HepG2 (cell line): ENCODE data around the gene CLASP1. TPM values are rescaled to one million over a fixed set of nuclear protein-coding genes. Genes with fewer than 3 reads are reported as not detected.
A peak's percentile ranks its signal among the peaks of the same experiment; 100 is the strongest.

Source experiments
- BHLHE40 ChIP-seq: IDR thresholded peaks from 2 replicates; pipeline ENCODE4 v1.6.1; 2011; ENCODE audit warnings: low read length, improper control_type of control experiment
- ELF1 ChIP-seq: sonication (generic); formaldehyde crosslinking; IDR thresholded peaks from 2 replicates; pipeline ENCODE4 v1.4.0; 2020; ENCODE audit warnings: missing genetic modification reagents
- HCFC1 ChIP-seq: fragments of 150-350 bp; IDR thresholded peaks from 2 replicates; pipeline ENCODE4 v1.6.1; 2014; ENCODE audit warnings: low read depth, low read length
- HOXA7 ChIP-seq: sonication (generic); formaldehyde crosslinking; IDR thresholded peaks from 2 replicates; pipeline ENCODE4 v1.8.1; 2022; ENCODE audit warnings: mild to moderate bottlenecking, missing genetic modification reagents, moderate library complexity
- MAFG ChIP-seq: sonication (generic); formaldehyde crosslinking; IDR thresholded peaks from 2 replicates; pipeline ENCODE4 v1.5.1; 2020; ENCODE audit warnings: mild to moderate bottlenecking, missing genetic modification reagents
- MBD4 ChIP-seq: IDR thresholded peaks from 2 replicates; pipeline ENCODE4 v1.6.1; 2012; ENCODE audit warnings: low read length, inconsistent platforms, borderline replicate concordance
- MLLT10 ChIP-seq: sonication (generic); formaldehyde crosslinking; IDR thresholded peaks from 2 replicates; pipeline ENCODE4 v1.4.0; 2020; ENCODE audit warnings: missing genetic modification reagents
- NR2F2 ChIP-seq: IDR thresholded peaks from 2 replicates; pipeline ENCODE4 v1.6.1; 2012; ENCODE audit warnings: low read depth, inconsistent platforms, borderline replicate concordance
- NRL ChIP-seq: sonication (generic); formaldehyde crosslinking; IDR thresholded peaks from 2 replicates; pipeline ENCODE4 v1.5.0; 2020; ENCODE audit warnings: missing genetic modification reagents, mild to moderate bottlenecking, moderate library complexity, borderline replicate concordance
- PTBP1 ChIP-seq: fragments of 200-400 bp; formaldehyde crosslinking; IDR thresholded peaks from 2 replicates; pipeline ENCODE4 v1.6.1; 2018; ENCODE audit warnings: low read length, low read depth; ENCODE audit not compliant: poor library complexity, severe bottlenecking
- RNF219 ChIP-seq: sonication (generic); formaldehyde crosslinking; IDR thresholded peaks from 2 replicates; pipeline ENCODE4 v1.5.0; 2020; ENCODE audit warnings: mild to moderate bottlenecking, missing genetic modification reagents
- SETDB1 ChIP-seq: sonication (generic); formaldehyde crosslinking; IDR thresholded peaks from 2 replicates; pipeline ENCODE4 v1.5.1; 2020; ENCODE audit warnings: missing genetic modification reagents, mild to moderate bottlenecking, borderline replicate concordance
- SRY ChIP-seq: sonication (generic); formaldehyde crosslinking; IDR thresholded peaks from 2 replicates; pipeline ENCODE4 v1.8.0; 2022; ENCODE audit warnings: mild to moderate bottlenecking, missing genetic modification reagents
- ZBTB8A ChIP-seq: sonication (generic); formaldehyde crosslinking; IDR thresholded peaks from 2 replicates; pipeline ENCODE4 v1.4.0; 2020; ENCODE audit warnings: mild to moderate bottlenecking, low read depth, missing genetic modification reagents, borderline replicate concordance
- ZNF207 ChIP-seq: fragments of 450-650 bp; IDR thresholded peaks from 2 replicates; pipeline ENCODE4 v1.6.1; 2016; ENCODE audit warnings: antibody characterized with exemption, borderline replicate concordance
- ZNF230 ChIP-seq: sonication (generic); formaldehyde crosslinking; IDR thresholded peaks from 2 replicates; pipeline ENCODE4 v1.4.0; 2020; ENCODE audit warnings: mild to moderate bottlenecking, missing genetic modification reagents
- ZNF281 ChIP-seq: sonication (generic); formaldehyde crosslinking; IDR thresholded peaks from 2 replicates; pipeline ENCODE4 v1.4.0; 2020; ENCODE audit warnings: missing genetic modification reagents, borderline replicate concordance
- ZNF550 ChIP-seq: sonication (generic); formaldehyde crosslinking; IDR thresholded peaks from 2 replicates; pipeline ENCODE4 v1.4.0; 2020; ENCODE audit warnings: mild to moderate bottlenecking, missing genetic modification reagents, borderline replicate concordance
- ZNF589 ChIP-seq: sonication (generic); formaldehyde crosslinking; conservative IDR thresholded peaks from 2 replicates; pipeline ENCODE4 v1.8.0; 2022; ENCODE audit warnings: mild to moderate bottlenecking, moderate library complexity, missing genetic modification reagents
- ZNF703 ChIP-seq: sonication (generic); formaldehyde crosslinking; IDR thresholded peaks from 2 replicates; pipeline ENCODE4 v1.5.1; 2020; ENCODE audit warnings: missing genetic modification reagents, mild to moderate bottlenecking, moderate library complexity, borderline replicate concordance
- ZNF709 ChIP-seq: sonication (generic); formaldehyde crosslinking; IDR thresholded peaks from 2 replicates; pipeline ENCODE4 v1.5.0; 2020; ENCODE audit warnings: mild to moderate bottlenecking, missing genetic modification reagents
- ZNF768 ChIP-seq: sonication (generic); formaldehyde crosslinking; IDR thresholded peaks from 2 replicates; pipeline ENCODE4 v1.4.0; 2020; ENCODE audit warnings: missing genetic modification reagents
- ZNF883 ChIP-seq: sonication (generic); formaldehyde crosslinking; IDR thresholded peaks from 2 replicates; pipeline ENCODE4 v1.5.1; 2020; ENCODE audit warnings: mild to moderate bottlenecking, missing genetic modification reagents; ENCODE audit errors: not compliant biosample characterization
- polyA plus RNA-seq, 8 experiments: library from polyadenylated mRNA; depleted of rRNA in 3 of 8; stranded (reverse) in 7 of 8; unstranded in 1 of 8; fragments of >200 nt; fragmentation: Illumina TruSeq in 4 of 8; extraction: Trizol in 4 of 8; gene quantifications; 2 replicates each; pipeline versions ENCODE4 v1.2.1 to v1.2.3, GENCODE V29; 2011 to 2016; ENCODE audit warnings: low read depth in 4 of 8, missing spikeins in 1 of 8, mixed read lengths in 1 of 8; ENCODE audit not compliant: insufficient read depth in 1 of 8
- total RNA-seq, 5 experiments: library from RNA; depleted of rRNA; stranded (reverse); fragments of >200 nt; fragmentation: Illumina TruSeq; extraction: Trizol; gene quantifications; 2 replicates each; pipeline ENCODE4 v1.2.3, GENCODE V29; 2016; ENCODE audit warnings: low read depth in 1 of 5
- TF ChIP-seq, protein P1 (sequence below): sonication (generic); formaldehyde crosslinking; IDR thresholded peaks from 2 replicates; pipeline ENCODE4 v1.5.0; 2020; ENCODE audit warnings: mild to moderate bottlenecking, missing genetic modification reagents

Gene CLASP1
- total and polyA plus RNA-seq, 2 of the 13 experiments (the other 11 are each of a cell fraction or from before 2014, with no cell fraction given) = 11.7 to 47.9 TPM

- no peak; the same call in 1 of the 2 replicates for TF ChIP-seq ZNF768 (CRISPR knock-in tag)
- no peak for TF ChIP-seq BHLHE40
- TF ChIP-seq NRL (CRISPR knock-in tag) = no peak
- no peak for TF ChIP-seq HCFC1
- TF ChIP-seq MBD4 = no peak
- TF ChIP-seq PTBP1 = no peak
- TF ChIP-seq ZNF883 (CRISPR knock-in tag) = no peak
- no peak for TF ChIP-seq MAFG (CRISPR knock-in tag)
- TF ChIP-seq, protein P1, sequence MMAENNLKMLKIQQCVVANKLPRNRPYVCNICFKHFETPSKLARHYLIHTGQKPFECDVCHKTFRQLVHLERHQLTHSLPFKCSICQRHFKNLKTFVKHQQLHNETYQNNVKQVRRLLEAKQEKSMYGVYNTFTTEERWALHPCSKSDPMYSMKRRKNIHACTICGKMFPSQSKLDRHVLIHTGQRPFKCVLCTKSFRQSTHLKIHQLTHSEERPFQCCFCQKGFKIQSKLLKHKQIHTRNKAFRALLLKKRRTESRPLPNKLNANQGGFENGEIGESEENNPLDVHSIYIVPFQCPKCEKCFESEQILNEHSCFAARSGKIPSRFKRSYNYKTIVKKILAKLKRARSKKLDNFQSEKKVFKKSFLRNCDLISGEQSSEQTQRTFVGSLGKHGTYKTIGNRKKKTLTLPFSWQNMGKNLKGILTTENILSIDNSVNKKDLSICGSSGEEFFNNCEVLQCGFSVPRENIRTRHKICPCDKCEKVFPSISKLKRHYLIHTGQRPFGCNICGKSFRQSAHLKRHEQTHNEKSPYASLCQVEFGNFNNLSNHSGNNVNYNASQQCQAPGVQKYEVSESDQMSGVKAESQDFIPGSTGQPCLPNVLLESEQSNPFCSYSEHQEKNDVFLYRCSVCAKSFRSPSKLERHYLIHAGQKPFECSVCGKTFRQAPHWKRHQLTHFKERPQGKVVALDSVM (CRISPR knock-in tag) = peak; percentile 99
- no peak for TF ChIP-seq ZNF230 (CRISPR knock-in tag)
- TF ChIP-seq SETDB1 (CRISPR knock-in tag) = no peak
- TF ChIP-seq HOXA7 = no peak
- peak; percentile 70; the same call in 1 of the 2 replicates for TF ChIP-seq ZNF550
- TF ChIP-seq ELF1 = no peak
- TF ChIP-seq ZNF207 = no peak
- peak; percentile 14; the same call in 1 of the 2 replicates for TF ChIP-seq ZNF703 (CRISPR knock-in tag)
- TF ChIP-seq ZNF709 (CRISPR knock-in tag) = no peak
- TF ChIP-seq MLLT10 (CRISPR knock-in tag) = no peak
- TF ChIP-seq SRY (CRISPR knock-in tag) = no peak
- TF ChIP-seq ZBTB8A (CRISPR knock-in tag) = no peak
- no peak for TF ChIP-seq ZNF281 (CRISPR knock-in tag)
- no peak; the same call in 1 of the 2 replicates for TF ChIP-seq ZNF589 (CRISPR knock-in tag)
- no peak for TF ChIP-seq NR2F2
- TF ChIP-seq RNF219 (CRISPR knock-in tag) = no peak
These were observed 1.2 kb upstream of the CLASP1 start (continued) for GRCh38 chr2:121650315-121650930.
